ENCODE measurements around the gene NRG2.

Gene NRG2

GRCh38 chr5:139903795-139904565 lies 139.1 kb downstream of the NRG2 start:
- no peak for DNase-seq (ENCODE audit: low read depth)

- no peak for DNase-seq (ENCODE audit: low read depth)
Observed at GRCh38 chr5:139903450-139903794, 139.7 kb downstream of the NRG2 start.

GRCh38 chr5:139901986-139902385 lies 141.1 kb downstream of the NRG2 start:
- DNase-seq (ENCODE audit: low read depth), result no peak

GRCh38 chr5:139901251-139901575 lies 141.9 kb downstream of the NRG2 start:
- no peak for DNase-seq (ENCODE audit: low read depth)

- no peak for DNase-seq (ENCODE audit: low read depth)
Observed at GRCh38 chr5:139900546-139901250, 142.4 kb downstream of the NRG2 start.

GRCh38 chr5:139898981-139899380 lies 144.1 kb downstream of the NRG2 start:
- DNase-seq (ENCODE audit: low read depth), result no peak

GRCh38 chr5:139897982-139898381 lies 145.1 kb downstream of the NRG2 start:
- DNase-seq (ENCODE audit: low read depth), result no peak

GRCh38 chr5:139897342-139897741 lies 145.8 kb downstream of the NRG2 start:
- DNase-seq (ENCODE audit: low read depth), result no peak

- DNase-seq (ENCODE audit: low read depth), result no peak
Observed at GRCh38 chr5:139896718-139897117, 146.4 kb downstream of the NRG2 start.

- DNase-seq (ENCODE audit: low read depth), result no peak
Observed at GRCh38 chr5:139895647-139896046, 147.5 kb downstream of the NRG2 start.

- no peak for DNase-seq (ENCODE audit: low read depth)
Observed at GRCh38 chr5:139895046-139895445, 148.1 kb downstream of the NRG2 start.

- DNase-seq (ENCODE audit: low read depth), result peak; percentile 2
Observed at GRCh38 chr5:139893873-139894272, 149.2 kb downstream of the NRG2 start.

- DNase-seq (ENCODE audit: low read depth), result peak; percentile 21
Observed at GRCh38 chr5:139889410-139889809, 153.7 kb downstream of the NRG2 start.

GRCh38 chr5:139888370-139888769 lies 154.7 kb downstream of the NRG2 start:
- no peak for DNase-seq (ENCODE audit: low read depth)

GRCh38 chr5:139886213-139886612 lies 156.9 kb downstream of the NRG2 start:
- DNase-seq (ENCODE audit: low read depth), result no peak

- no peak for DNase-seq (ENCODE audit: low read depth)
Observed at GRCh38 chr5:139885857-139886208, 157.3 kb downstream of the NRG2 start.

GRCh38 chr5:139885172-139885856 lies 157.8 kb downstream of the NRG2 start:
- DNase-seq (ENCODE audit: low read depth), result no peak

- DNase-seq (ENCODE audit: low read depth), result no peak
Observed at GRCh38 chr5:139884734-139885133, 158.4 kb downstream of the NRG2 start.

- no peak for DNase-seq (ENCODE audit: low read depth)
Observed at GRCh38 chr5:139884144-139884543, 159.0 kb downstream of the NRG2 start.

GRCh38 chr5:139882961-139883539 lies 160.0 kb downstream of the NRG2 start:
- DNase-seq (ENCODE audit: low read depth), result no peak

GRCh38 chr5:139882316-139882715 lies 160.8 kb downstream of the NRG2 start:
- DNase-seq (ENCODE audit: low read depth), result no peak

- DNase-seq (ENCODE audit: low read depth), result no peak
Observed at GRCh38 chr5:139881143-139881733, 161.9 kb downstream of the NRG2 start.
